D721Med (cell line): ENCODE data around the gene TFCP2L1.

Source experiments
- DNase-seq: peaks from one replicate; pipeline ENCODE4 v3.0.0; 2011; ENCODE audit warnings: low spot score; ENCODE audit not compliant: insufficient read length
- FAIRE-seq: peaks from 2 replicates; lab custom pipeline; 2011; peaks lifted over from hg19 to GRCh38; lab: Jason Lieb, UNC
- CTCF ChIP-seq: IDR thresholded peaks from 2 replicates; pipeline ENCODE4 v1.5.1; 2012; ENCODE audit warnings: mild to moderate bottlenecking, control low read depth; ENCODE audit not compliant: insufficient read depth; ENCODE audit errors: missing control alignments

TFCP2L1 gene

GRCh38 chr2:121201796-121202195, 83.2 kb downstream of the TFCP2L1 start:
- FAIRE-seq (no peak), DNase-seq (no peak)
- no peak for TF ChIP-seq CTCF

- TF ChIP-seq CTCF = no peak
- no peak for FAIRE-seq
Observed at GRCh38 chr2:121200419-121201315, 84.3 kb downstream of the TFCP2L1 start.

GRCh38 chr2:121200011-121200347, 85.0 kb downstream of the TFCP2L1 start:
- no peak for TF ChIP-seq CTCF
- DNase-seq (no peak), FAIRE-seq (no peak)

More at GRCh38 chr2:121200419-121201315, 84.3 kb downstream of the TFCP2L1 start:
- no peak for DNase-seq

- no peak for TF ChIP-seq CTCF
- FAIRE-seq (no peak), DNase-seq (no peak)
Observed at GRCh38 chr2:121199281-121200010, 85.6 kb downstream of the TFCP2L1 start.

- DNase-seq (no peak), FAIRE-seq (no peak)
- no peak for TF ChIP-seq CTCF
Observed at GRCh38 chr2:121197369-121198091, 87.5 kb downstream of the TFCP2L1 start.

- TF ChIP-seq CTCF = no peak
- FAIRE-seq (no peak), DNase-seq (no peak)
Observed at GRCh38 chr2:121196849-121197155, 88.2 kb downstream of the TFCP2L1 start.
